GM04503 (cell line): ENCODE measurements around the gene KCNH4.

Source experiments
- DNase-seq: peaks from one replicate; pipeline ENCODE4 v3.0.0-alpha.2; 2012; ENCODE audit warnings: low read depth

The KCNH4 gene

GRCh38 chr17:42117397-42118125, 63.4 kb downstream of the KCNH4 start:
- DNase-seq = no peak

- no peak for DNase-seq
Measured at GRCh38 chr17:42116705-42117396, 64.1 kb downstream of the KCNH4 start.

- no peak for DNase-seq
Measured at GRCh38 chr17:42114118-42114517, 66.8 kb downstream of the KCNH4 start.

- no peak for DNase-seq
Measured at GRCh38 chr17:42113293-42114069, 67.5 kb downstream of the KCNH4 start.

GRCh38 chr17:42112552-42113176, 68.3 kb downstream of the KCNH4 start, which contains the start of gene DHX58:
Gene DHX58, minus strand, starts transcription at chr17:42112714. Its CDS starts 822 bp downstream, at chr17:42111892.
- DNase-seq = no peak

GRCh38 chr17:42111871-42112551, 68.9 kb downstream of the KCNH4 start:
- DNase-seq = no peak

- DNase-seq = no peak
Measured at GRCh38 chr17:42111265-42111636, 69.7 kb downstream of the KCNH4 start.

GRCh38 chr17:42110301-42111264, 70.4 kb downstream of the KCNH4 start:
- DNase-seq = no peak

GRCh38 chr17:42109086-42109485, 71.9 kb downstream of the KCNH4 start:
- DNase-seq = no peak

GRCh38 chr17:42107597-42108576, 73.1 kb downstream of the KCNH4 start:
- DNase-seq = no peak

- no peak for DNase-seq
Measured at GRCh38 chr17:42107124-42107523, 73.8 kb downstream of the KCNH4 start.
